Loucy (cell line): ENCODE measurements around the gene MAD1L1.

Experiments used
- H2AFZ ChIP-seq: fragments of 200-600 bp; sonication (generic); 2 replicates; pipeline ENCODE4 v1.6.0; 2016; ENCODE audit warnings: antibody characterized with exemption, mild to moderate bottlenecking, low read length, moderate library complexity
- H3F3A ChIP-seq: fragments of 200-600 bp; 2 replicates; pipeline ENCODE4 v1.6.0; 2016; ENCODE audit warnings: antibody characterized with exemption, low read depth, mild to moderate bottlenecking
- H3K27me3 ChIP-seq: fragments of 200-600 bp; sonication (generic); 2 replicates; pipeline ENCODE4 v1.6.1; 2014; ENCODE audit warnings: low read length, mild to moderate bottlenecking; ENCODE audit not compliant: insufficient read depth, poor library complexity, severe bottlenecking
- H3K36me3 ChIP-seq: fragments of 200-600 bp; sonication (generic); 2 replicates; pipeline ENCODE4 v1.6.1; 2016; ENCODE audit warnings: low read length; ENCODE audit not compliant: insufficient read depth
- H3K4me1 ChIP-seq: fragments of 200-600 bp; sonication (generic); 2 replicates; pipeline ENCODE4 v1.5.1; 2014; ENCODE audit warnings: low read length, mild to moderate bottlenecking; ENCODE audit not compliant: insufficient read depth, poor library complexity, severe bottlenecking
- H3K4me2 ChIP-seq: fragments of 200-600 bp; sonication (generic); 2 replicates; pipeline ENCODE4 v1.6.0; 2014; ENCODE audit warnings: antibody characterized with exemption, low read length, low read depth, mild to moderate bottlenecking; ENCODE audit not compliant: poor library complexity, severe bottlenecking
- H3K4me3 ChIP-seq: fragments of 200-600 bp; sonication (generic); 2 replicates; pipeline ENCODE4 v1.5.1; 2014; ENCODE audit warnings: low read length, mild to moderate bottlenecking, mixed read lengths; ENCODE audit not compliant: poor library complexity, severe bottlenecking
- H3K79me2 ChIP-seq: fragments of 200-600 bp; sonication (generic); 2 replicates; pipeline ENCODE4 v1.6.1; 2014; ENCODE audit warnings: low read length; ENCODE audit not compliant: insufficient read depth
- H3K9ac ChIP-seq: fragments of 200-600 bp; sonication (generic); 2 replicates; pipeline ENCODE4 v1.6.0; 2014; ENCODE audit warnings: mild to moderate bottlenecking, low read depth, low read length, moderate library complexity; ENCODE audit not compliant: poor library complexity, severe bottlenecking
- H3K9me2 ChIP-seq: fragments of 200-600 bp; sonication (generic); replicated peaks from 2 replicates; pipeline ENCODE4 v1.6.1; 2016; ENCODE audit warnings: low read depth, low read length, mixed read lengths
- H3K9me3 ChIP-seq: fragments of 200-600 bp; sonication (generic); 2 replicates; pipeline ENCODE4 v1.6.1; 2014; ENCODE audit warnings: mild to moderate bottlenecking, antibody characterized with exemption, low read length, low read depth; ENCODE audit not compliant: insufficient read depth
- H4K20me1 ChIP-seq: fragments of 200-600 bp; sonication (generic); 2 replicates; pipeline ENCODE4 v1.6.0; 2014; ENCODE audit warnings: antibody characterized with exemption, low read length, mild to moderate bottlenecking; ENCODE audit not compliant: insufficient read depth, poor library complexity, severe bottlenecking
- CTCF ChIP-seq: fragments of 200-600 bp; sonication (generic); conservative IDR thresholded peaks from 2 replicates; pipeline ENCODE4 v1.5.1; 2014; ENCODE audit warnings: mild to moderate bottlenecking, antibody characterized with exemption, low read length
- EZH2phosphoT487 ChIP-seq: fragments of 200-600 bp; IDR thresholded peaks from 2 replicates; pipeline ENCODE4 v1.6.1; 2018; ENCODE audit warnings: antibody characterized with exemption, mild to moderate bottlenecking, moderate library complexity, borderline replicate concordance

MAD1L1 gene

GRCh38 chr7:2072042-2072441, 160.7 kb downstream of the MAD1L1 start:
- no peak overlapping the region for H3K4me2 ChIP-seq
- no peaks in the 10 kb centered on the region for H4K20me1 ChIP-seq
- peaks cover 2% of the 10 kb centered on the region for H3K4me1 ChIP-seq

GRCh38 chr7:2071133-2071832, 161.5 kb downstream of the MAD1L1 start:
- H3K9me2 ChIP-seq, result no peaks in the 10 kb centered on the region
- TF ChIP-seq EZH2phosphoT487 (no peak), CTCF (no peak)
- H4K20me1 ChIP-seq, result no peaks in the 10 kb centered on the region
- peaks cover 15% of the 10 kb centered on the region; the same call in 1 of the 2 replicates for H3K36me3 ChIP-seq
- no peaks in the 10 kb centered on the region for H3F3A ChIP-seq
- peaks cover 10% of the 10 kb centered on the region for H3K4me1 ChIP-seq
- no peak overlapping the region for H3K4me2 ChIP-seq
- no peaks in the 10 kb centered on the region for H3K79me2 ChIP-seq
- H3K9ac ChIP-seq, result no peak overlapping the region
- H3K9me3 ChIP-seq, result no peaks in the 10 kb centered on the region
- no peak overlapping the region for H3K4me3 ChIP-seq
- H3K27me3 ChIP-seq, result no peaks in the 10 kb centered on the region
- H2AFZ ChIP-seq, result no peak overlapping the region

More at GRCh38 chr7:2072042-2072441, 160.7 kb downstream of the MAD1L1 start:
- Histone ChIP-seq H3K79me2 (no peaks in the 10 kb centered on the region), H3K27me3 (no peaks in the 10 kb centered on the region), H3K36me3 (peaks cover 20% of the 10 kb centered on the region; the same call in 1 of the 2 replicates), H3K9ac (no peak overlapping the region), H3K9me2 (no peaks in the 10 kb centered on the region), H2AFZ (no peak overlapping the region), H3K4me3 (no peak overlapping the region), H3K9me3 (no peaks in the 10 kb centered on the region), H3F3A (no peaks in the 10 kb centered on the region)
- TF ChIP-seq CTCF (no peak), EZH2phosphoT487 (no peak)

DNA sequence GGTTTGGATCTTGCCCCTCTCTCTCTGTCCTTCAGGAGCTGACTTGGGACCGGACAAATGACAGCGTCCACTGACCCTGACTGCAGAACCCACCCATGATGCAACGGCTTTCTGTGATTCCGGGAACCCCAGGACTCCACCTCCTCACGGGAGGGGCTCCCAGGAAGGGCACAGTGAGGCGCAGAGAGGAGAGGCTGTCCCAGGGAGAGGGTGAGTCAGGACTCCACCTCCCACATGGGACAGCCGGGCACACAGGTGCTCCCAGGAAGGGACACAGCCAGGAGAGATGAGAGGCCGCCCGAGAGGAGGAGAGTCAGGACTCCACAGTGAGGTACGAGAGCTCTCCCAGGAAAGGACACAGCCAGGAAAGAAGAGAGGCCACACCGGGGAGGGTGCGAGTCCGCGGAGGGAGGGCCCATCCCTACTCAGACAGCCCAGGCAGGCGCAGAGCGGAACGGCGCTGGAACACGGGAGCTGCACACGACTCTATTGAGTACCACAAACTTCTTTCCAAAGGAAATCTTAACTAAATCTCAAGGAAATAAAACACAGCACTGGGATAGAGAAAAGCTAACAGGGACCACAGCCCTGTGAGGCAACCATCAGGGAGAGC, 162.5 kb downstream of the MAD1L1 start:
- TF ChIP-seq CTCF (no peak), EZH2phosphoT487 (no peak)
- H2AFZ ChIP-seq, result no peak overlapping the region
- H3K4me3 ChIP-seq, result no peak overlapping the region
- H3K79me2 ChIP-seq, result peaks cover 6% of the 10 kb centered on the region
- no peaks in the 10 kb centered on the region for H4K20me1 ChIP-seq
- peaks cover 15% of the 10 kb centered on the region; the same call in 1 of the 2 replicates for H3K36me3 ChIP-seq
- H3F3A ChIP-seq, result no peaks in the 10 kb centered on the region
- peaks cover 20% of the 10 kb centered on the region for H3K4me1 ChIP-seq
- no peaks in the 10 kb centered on the region for H3K27me3 ChIP-seq
- no peak overlapping the region for H3K4me2 ChIP-seq
- no peaks in the 10 kb centered on the region for H3K9me2 ChIP-seq
- H3K9ac ChIP-seq, result no peak overlapping the region
- no peaks in the 10 kb centered on the region for H3K9me3 ChIP-seq
